HepG2 (cell line): ENCODE measurements around the gene PPP4R4. TPM values are rescaled to one million over a fixed set of nuclear protein-coding genes. Genes with fewer than 3 reads are reported as not detected.
"Not testable (repeated sequence)": the region's sequence is repeated elsewhere in the genome, so short reads cannot be mapped to it uniquely, and the experiment has no call there.

Experiments used
- ATAC-seq: fragments of 200-7000 bp; cut with Tn5 transposase; 3 replicates; pipeline ENCODE4 v1.9.1; 2020; ENCODE audit warnings: mild to moderate bottlenecking, moderate library complexity
- BruUV-seq: library from RNA; stranded (reverse); fragments of 400-500 nt; replicated peaks from 2 replicates; lab custom pipeline; 2021; lab: Mats Ljungman, UMichigan
- CTCF ChIA-PET: fragments of 300-600 bp; formaldehyde crosslinking; extraction: SDS; loops from one replicate; lab custom pipeline; 2021; ENCODE audit warnings: low total read pairs, inconsistent platforms, low intra/inter-chr PET ratio; lab: Yijun Ruan, JAX
- POLR2A ChIA-PET: fragments of 350-600 bp; sonication (Branson Sonifier 250); formaldehyde crosslinking; loops from one replicate; lab custom pipeline; 2020; ENCODE audit warnings: antibody characterized with exemption, inconsistent platforms; lab: Yijun Ruan, JAX
- DNase-seq: peaks from one replicate; pipeline ENCODE4 v3.0.0-alpha.2; 2015; ENCODE audit warnings: low spot score
- FAIRE-seq: peaks from 3 replicates; lab custom pipeline; 2011; peaks lifted over from hg19 to GRCh38; lab: Jason Lieb, UNC
- H2AFZ ChIP-seq: one replicate; pipeline ENCODE4 v1.6.1; 2011; ENCODE audit warnings: low read length, inconsistent platforms
- H3K27ac ChIP-seq: fragments of 300-600 bp; 3 replicates; pipeline ENCODE4 v1.8.0; 2011; ENCODE audit warnings: mixed run types, mild to moderate bottlenecking, mixed read lengths, low read length, inconsistent platforms; ENCODE audit not compliant: insufficient read depth; ENCODE audit errors: extremely low read length
- H3K27me3 ChIP-seq, 2 experiments: fragments of 200-600 bp in 1 of 2; 2 replicates in 1 of 2; 3 replicates in 1 of 2; pipeline versions ENCODE4 v1.6.0 to v1.8.0; 2011; ENCODE audit warnings: low read length in 2 of 2, mild to moderate bottlenecking in 2 of 2, moderate library complexity in 2 of 2, inconsistent platforms in 1 of 2; ENCODE audit not compliant: insufficient read depth in 2 of 2, control insufficient read depth in 1 of 2
- H3K36me3 ChIP-seq, 2 experiments: fragments of 200-600 bp in 1 of 2; replicated peaks in 1 of 2; 2 replicates in 1 of 2; 3 replicates in 1 of 2; pipeline versions ENCODE4 v1.5.1 to v1.8.0; 2011; ENCODE audit warnings: low read length in 2 of 2, inconsistent platforms in 1 of 2; ENCODE audit not compliant: insufficient read depth in 2 of 2, control insufficient read depth in 1 of 2
- H3K4me1 ChIP-seq: 2 replicates; pipeline ENCODE4 v1.5.1; 2012; ENCODE audit warnings: low read length, inconsistent platforms; ENCODE audit not compliant: insufficient read depth
- H3K4me2 ChIP-seq: 2 replicates; pipeline ENCODE4 v1.6.0; 2011; ENCODE audit warnings: low read depth, low read length, inconsistent platforms
- H3K4me3 ChIP-seq, 3 experiments: fragments of 200-600 bp in 1 of 3; sonication (generic), shearing (Covaris generic) in 1 of 3; replicated peaks in 1 of 3; 2 replicates each; pipeline ENCODE4 v1.5.1; 2011 to 2016; ENCODE audit warnings: low read length in 3 of 3, inconsistent platforms in 2 of 3, low read depth in 2 of 3, mild to moderate bottlenecking in 2 of 3, control low read depth in 1 of 3, mixed read lengths in 1 of 3; ENCODE audit not compliant: insufficient read depth in 1 of 3
- H3K79me2 ChIP-seq: one replicate; pipeline ENCODE4 v1.6.1; 2011; ENCODE audit warnings: low read length, inconsistent platforms; ENCODE audit not compliant: insufficient read depth
- H3K9ac ChIP-seq: 2 replicates; pipeline ENCODE4 v1.6.0; 2011; ENCODE audit warnings: mild to moderate bottlenecking, low read depth, low read length, inconsistent platforms; ENCODE audit not compliant: insufficient read depth
- H3K9me3 ChIP-seq: 2 replicates; pipeline ENCODE4 v1.5.1; 2012; ENCODE audit warnings: mild to moderate bottlenecking, low read length
- H4K20me1 ChIP-seq: 2 replicates; pipeline ENCODE4 v1.6.0; 2011; ENCODE audit warnings: inconsistent platforms, mild to moderate bottlenecking, low read length, moderate library complexity; ENCODE audit not compliant: insufficient read depth
- KDM6A ChIP-seq: IDR thresholded peaks from 2 replicates; pipeline ENCODE4 v1.6.1; 2016; ENCODE audit warnings: low read depth
- ZNF564 ChIP-seq: sonication (generic); formaldehyde crosslinking; IDR thresholded peaks from 2 replicates; pipeline ENCODE4 v1.8.1; 2023; ENCODE audit warnings: mild to moderate bottlenecking, missing genetic modification reagents
- WGBS: methylation state at CpG from one replicate; pipeline ENCODE4 v1.1.6; 2017; ENCODE audit warnings: low lambda C conversion rate; 5-methylcytosine and 5-hydroxymethylcytosine counted together
- in situ Hi-C: cut with HindIII; loops from 2 replicates; pipeline ENCODE4 v1.10.0; 2017; ENCODE audit warnings: low pct_unique_long_range_greater_than_20kb; ENCODE audit not compliant: extremely low pct_ligation_motif_present
- intact Hi-C: fragments of 100-400 bp; cut with micrococcal nuclease; formaldehyde crosslinking; loops from one replicate; pipeline ENCODE4 v1.10.0; 2022; ENCODE audit not compliant: unreplicated experiment
- polyA plus RNA-seq, 8 experiments: library from polyadenylated mRNA; depleted of rRNA in 3 of 8; stranded (reverse) in 7 of 8; unstranded in 1 of 8; fragments of >200 nt; fragmentation: Illumina TruSeq in 4 of 8; extraction: Trizol in 4 of 8; gene quantifications; 2 replicates each; pipeline versions ENCODE4 v1.2.1 to v1.2.3, GENCODE V29; 2011 to 2016; ENCODE audit warnings: low read depth in 4 of 8, missing spikeins in 1 of 8, mixed read lengths in 1 of 8; ENCODE audit not compliant: insufficient read depth in 1 of 8
- total RNA-seq, 5 experiments: library from RNA; depleted of rRNA; stranded (reverse); fragments of >200 nt; fragmentation: Illumina TruSeq; extraction: Trizol; gene quantifications; 2 replicates each; pipeline ENCODE4 v1.2.3, GENCODE V29; 2016; ENCODE audit warnings: low read depth in 1 of 5
- TF ChIP-seq, protein P1 (sequence below): sonication (generic); formaldehyde crosslinking; IDR thresholded peaks from 2 replicates; pipeline ENCODE4 v1.5.0; 2020; ENCODE audit warnings: missing genetic modification reagents
- TF ChIP-seq, protein P2 (sequence below): sonication (generic); formaldehyde crosslinking; IDR thresholded peaks from 2 replicates; pipeline ENCODE4 v1.8.1; 2023; ENCODE audit warnings: mild to moderate bottlenecking, missing genetic modification reagents

PPP4R4 gene
- total and polyA plus RNA-seq, 2 of the 13 experiments (the other 11 are each of a cell fraction or from before 2014, with no cell fraction given) = 9.5 to 19.8 TPM

DNA sequence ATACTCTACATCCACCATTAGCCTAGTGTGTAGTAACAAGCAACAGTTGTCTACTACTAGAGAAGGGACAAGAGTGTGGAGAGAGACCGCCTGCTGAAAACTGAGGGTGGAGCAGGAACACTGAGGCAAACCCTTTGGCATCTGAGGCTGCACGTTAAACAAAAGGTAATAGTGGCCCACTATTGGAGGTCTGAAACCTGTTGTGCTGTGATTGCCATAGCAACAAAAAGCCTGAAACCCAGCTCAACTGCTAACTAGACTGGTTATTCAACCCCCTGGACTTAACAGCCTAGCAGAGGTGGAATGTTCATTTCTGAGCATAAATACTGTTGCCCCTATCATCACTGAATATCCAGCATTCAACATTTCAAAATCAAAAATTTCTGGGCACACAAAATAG lies 43.0 kb downstream of the PPP4R4 start (continued):
- TF ChIP-seq, protein P1, sequence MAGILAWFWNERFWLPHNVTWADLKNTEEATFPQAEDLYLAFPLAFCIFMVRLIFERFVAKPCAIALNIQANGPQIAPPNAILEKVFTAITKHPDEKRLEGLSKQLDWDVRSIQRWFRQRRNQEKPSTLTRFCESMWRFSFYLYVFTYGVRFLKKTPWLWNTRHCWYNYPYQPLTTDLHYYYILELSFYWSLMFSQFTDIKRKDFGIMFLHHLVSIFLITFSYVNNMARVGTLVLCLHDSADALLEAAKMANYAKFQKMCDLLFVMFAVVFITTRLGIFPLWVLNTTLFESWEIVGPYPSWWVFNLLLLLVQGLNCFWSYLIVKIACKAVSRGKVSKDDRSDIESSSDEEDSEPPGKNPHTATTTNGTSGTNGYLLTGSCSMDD (CRISPR knock-in tag) = no peak
- TF ChIP-seq, protein P2, sequence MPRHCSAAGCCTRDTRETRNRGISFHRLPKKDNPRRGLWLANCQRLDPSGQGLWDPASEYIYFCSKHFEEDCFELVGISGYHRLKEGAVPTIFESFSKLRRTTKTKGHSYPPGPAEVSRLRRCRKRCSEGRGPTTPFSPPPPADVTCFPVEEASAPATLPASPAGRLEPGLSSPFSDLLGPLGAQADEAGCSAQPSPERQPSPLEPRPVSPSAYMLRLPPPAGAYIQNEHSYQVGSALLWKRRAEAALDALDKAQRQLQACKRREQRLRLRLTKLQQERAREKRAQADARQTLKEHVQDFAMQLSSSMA (CRISPR knock-in tag) = no peak
- TF ChIP-seq ZNF564 (CRISPR knock-in tag) = no peak
- TF ChIP-seq KDM6A (CRISPR knock-in tag) = no peak

DNA sequence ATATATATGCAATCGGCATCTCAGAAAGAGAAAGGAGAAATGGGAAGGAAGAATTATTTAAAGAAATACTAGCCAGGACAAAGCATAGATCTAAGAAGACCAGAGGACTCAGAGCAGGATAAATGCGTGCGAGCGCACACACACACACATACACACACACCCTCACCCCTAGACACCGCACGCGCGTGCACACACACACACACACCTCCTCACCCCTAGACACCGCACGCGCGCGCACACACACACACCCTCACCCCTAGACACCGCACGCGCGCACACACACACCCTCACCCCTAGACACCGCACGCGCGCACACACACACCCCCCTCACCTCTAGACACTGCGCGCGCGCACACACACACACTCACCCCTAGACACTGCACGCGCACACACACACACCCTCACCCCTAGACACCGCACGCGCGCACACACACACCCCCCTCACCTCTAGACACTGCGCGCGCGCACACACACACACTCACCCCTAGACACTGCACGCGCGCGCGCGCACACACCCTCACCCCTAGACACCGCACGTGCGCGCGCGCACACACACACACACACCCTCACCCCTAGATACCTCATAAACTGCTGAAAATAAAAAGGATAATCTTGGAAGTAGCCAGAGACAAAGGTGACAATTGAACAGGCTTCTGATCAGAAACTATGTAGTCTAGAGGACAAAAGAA lies 44.2 kb downstream of the PPP4R4 start:
- H2AFZ ChIP-seq, DNase-seq, intact Hi-C loops, CTCF ChIA-PET, H3K4me3 ChIP-seq, H3K79me2 ChIP-seq, BruUV-seq, H3K36me3 ChIP-seq, H4K20me1 ChIP-seq, ATAC-seq, H3K27ac ChIP-seq, H3K9me3 ChIP-seq, H3K27me3 ChIP-seq, POLR2A ChIA-PET, H3K4me2 ChIP-seq, H3K4me1 ChIP-seq, H3K9ac ChIP-seq, in situ Hi-C loops, FAIRE-seq: not testable (repeated sequence)
- WGBS = 93% methylated on average over 47 of the region's 47 CpGs
